GM19468 (cell line): ENCODE results near the gene BCL3.

Source experiments
- ATAC-seq: cut with Tn5 transposase; IDR thresholded peaks from one replicate; pipeline ENCODE4 v1.9.1; 2021; ENCODE audit warnings: mild to moderate bottlenecking, moderate library complexity, moderate number of reproducible peaks; ENCODE audit not compliant: unreplicated experiment; ENCODE audit errors: extremely low read depth

BCL3 gene

GRCh38 chr19:44738603-44739558 is 9.6 kb upstream of the BCL3 start:
- no peak for ATAC-seq

- ATAC-seq, result no peak
These were observed 8.1 kb upstream of the BCL3 start for GRCh38 chr19:44740351-44740824.

- ATAC-seq, result no peak
These were observed 7.2 kb upstream of the BCL3 start for GRCh38 chr19:44741258-44741731.

- ATAC-seq, result no peak
These were observed 6.6 kb upstream of the BCL3 start for GRCh38 chr19:44741841-44742329.

- ATAC-seq, result no peak
These were observed 6.0 kb upstream of the BCL3 start for GRCh38 chr19:44742330-44743061.

GRCh38 chr19:44744871-44745332 is 3.6 kb upstream of the BCL3 start:
- no peak for ATAC-seq

- ATAC-seq, result no peak
These were observed 3.1 kb upstream of the BCL3 start for GRCh38 chr19:44745341-44745831.

- no peak for ATAC-seq
These were observed 2.5 kb upstream of the BCL3 start for GRCh38 chr19:44745887-44746600.

- no peak for ATAC-seq
These were observed 1.9 kb upstream of the BCL3 start for GRCh38 chr19:44746616-44746945.

GRCh38 chr19:44746946-44747738 is 1.4 kb upstream of the BCL3 start:
- no peak for ATAC-seq

- no peak for ATAC-seq
These were observed 626 bp upstream of the BCL3 start for GRCh38 chr19:44747739-44748425.

- no peak for ATAC-seq
These were observed 784 bp downstream of the BCL3 start for GRCh38 chr19:44749292-44749691.

- no peak for ATAC-seq
These were observed 1.5 kb downstream of the BCL3 start for GRCh38 chr19:44749994-44750393.

GRCh38 chr19:44752123-44752815 is 3.8 kb downstream of the BCL3 start:
- no peak for ATAC-seq

GRCh38 chr19:44752816-44753625 is 4.5 kb downstream of the BCL3 start:
- peak; percentile 42 for ATAC-seq

GRCh38 chr19:44753626-44753931 is 5.1 kb downstream of the BCL3 start:
- no peak for ATAC-seq

- ATAC-seq, result no peak
These were observed 5.6 kb downstream of the BCL3 start for GRCh38 chr19:44753932-44754749.
